GM11168 (cell line): ENCODE results near the gene PEDS1.
"Not testable (repeated sequence)": the region's sequence is repeated elsewhere in the genome, so short reads cannot be mapped to it uniquely, and the experiment has no call there.

Source experiments
- in situ Hi-C: fragments of 300-500 bp; cut with MboI; formaldehyde crosslinking; loops from one replicate; pipeline ENCODE4 v1.12.0; 2022; ENCODE audit warnings: low sequenced_read_pairs; ENCODE audit not compliant: unreplicated experiment

Gene PEDS1

DNA sequence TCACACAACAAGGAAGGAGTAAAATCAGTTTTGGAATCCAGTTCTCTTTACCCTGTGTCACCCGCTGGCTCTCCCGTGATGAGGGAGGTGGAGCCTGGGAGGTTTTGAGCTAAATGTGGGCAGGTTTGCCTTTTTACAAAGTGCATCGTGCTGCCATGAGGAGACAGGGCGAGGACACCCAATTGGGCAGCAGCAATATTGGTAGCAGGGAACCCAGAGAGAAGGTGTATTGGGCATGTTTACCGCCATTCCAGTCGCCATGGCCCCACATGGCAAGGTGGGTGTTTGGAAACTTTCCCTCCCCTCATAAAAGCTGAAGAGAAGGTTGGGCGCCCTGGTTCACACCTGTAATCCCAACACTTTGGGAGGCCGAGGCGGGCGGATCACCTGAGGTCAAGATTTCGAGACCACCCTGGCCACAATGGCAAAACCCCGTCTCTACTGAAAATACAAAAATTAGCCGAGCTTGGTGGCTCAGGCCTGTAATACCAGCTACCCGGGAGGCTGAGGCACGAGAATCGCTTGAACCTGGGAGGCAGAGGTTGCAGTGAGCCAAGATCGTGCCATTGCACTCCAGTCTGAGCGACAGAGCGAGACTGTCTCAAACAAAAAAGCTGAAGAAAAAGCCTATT lies 37.0 kb downstream of the PEDS1 start:
- in situ Hi-C loops = no loop called here

DNA sequence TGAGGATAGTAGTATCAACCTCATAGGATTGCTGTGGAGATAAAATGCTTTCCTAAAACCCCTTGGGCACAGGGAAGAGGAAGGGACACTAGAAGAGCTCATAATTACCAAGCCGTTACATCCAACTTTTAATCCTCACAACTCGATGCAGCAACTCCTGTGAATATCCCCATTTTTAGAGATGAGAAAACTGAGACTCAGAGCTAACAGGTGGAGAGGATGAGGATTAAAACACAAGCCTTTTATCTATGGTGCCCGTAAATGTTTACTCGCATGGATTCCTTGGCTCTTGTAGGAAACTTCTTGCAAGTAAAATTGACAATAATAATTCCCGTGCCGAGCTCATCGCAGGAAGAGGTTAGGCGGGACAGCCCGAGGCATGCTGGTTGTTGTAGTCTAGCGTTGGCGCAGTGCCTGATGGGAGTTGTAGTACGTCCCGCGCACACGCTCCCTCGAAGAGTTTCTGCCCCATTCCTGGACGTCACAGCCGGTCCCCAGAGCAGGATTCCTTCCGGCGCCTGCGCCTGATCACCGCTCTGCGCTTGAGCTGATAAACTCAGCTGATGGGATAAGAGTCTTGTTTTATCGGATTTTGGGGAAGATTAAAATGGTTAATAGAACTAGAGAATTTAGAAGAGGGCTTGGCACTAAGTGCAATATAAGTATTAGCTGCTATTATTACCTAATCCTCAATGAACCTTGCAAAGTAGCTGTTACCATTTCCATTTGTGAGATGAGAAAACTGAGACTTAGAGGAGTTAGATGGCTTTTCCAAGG lies 37.7 kb downstream of the PEDS1 start:
- in situ Hi-C loops = no loop called here

DNA sequence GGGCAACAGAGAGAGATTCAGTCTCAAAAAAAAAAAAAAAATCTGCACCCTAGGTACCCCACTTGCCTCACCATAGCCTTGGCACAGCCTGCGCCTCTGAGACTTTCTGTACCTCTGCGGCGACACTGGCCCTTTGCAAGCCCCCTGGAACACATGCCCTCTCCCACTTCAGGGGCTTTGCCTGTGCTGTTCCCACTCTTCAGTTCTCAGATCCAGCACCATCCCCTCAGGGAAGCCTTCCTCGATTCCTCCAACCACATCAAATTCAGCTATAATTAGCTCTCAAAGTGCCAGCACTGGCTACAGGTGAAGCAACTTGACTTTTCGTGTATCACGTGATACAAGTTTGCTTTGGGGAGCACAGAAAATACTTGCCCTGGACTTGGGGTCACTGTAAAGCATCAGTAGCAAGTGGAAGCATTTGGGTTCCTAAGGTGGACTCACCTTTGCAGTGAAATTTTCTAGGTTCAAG lies 38.4 kb downstream of the PEDS1 start:
- in situ Hi-C loops = no loop called here

DNA sequence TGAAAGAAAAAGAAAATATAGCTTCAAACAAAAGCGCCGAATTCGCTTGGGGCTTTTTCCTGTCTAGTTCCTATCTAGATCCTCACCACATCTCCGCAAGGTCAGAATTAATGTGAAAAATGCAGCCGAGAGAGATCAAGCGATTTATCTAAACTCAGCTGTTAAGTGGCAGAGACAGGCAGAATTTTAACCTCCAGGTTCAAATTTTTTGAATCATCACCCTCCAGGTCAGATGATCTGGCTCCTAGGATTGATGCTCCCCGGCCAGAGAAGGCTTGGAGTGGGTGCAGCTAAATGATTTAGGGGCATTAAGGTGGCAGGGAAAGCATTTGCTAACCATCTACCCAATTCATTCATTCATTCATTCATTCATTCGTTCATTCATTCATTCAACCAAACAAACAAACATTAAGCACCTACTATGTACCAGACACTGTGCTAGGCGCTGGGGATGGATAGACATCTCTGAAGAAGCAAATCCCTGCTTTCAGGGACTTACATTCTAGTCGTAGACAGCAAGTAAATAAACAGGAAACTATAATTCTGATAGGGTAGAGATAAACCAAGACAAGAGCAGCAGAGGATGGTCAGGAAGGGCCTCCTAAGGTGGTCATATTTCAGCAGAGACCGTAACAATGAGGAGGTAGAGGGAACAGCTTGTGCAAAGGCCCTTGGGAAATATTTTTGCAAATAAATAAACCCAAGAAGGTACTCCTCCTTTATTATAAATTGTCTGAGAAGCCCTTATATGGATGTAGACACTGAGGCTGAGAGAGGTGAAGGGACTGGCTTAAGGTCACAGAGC lies 39.9 kb downstream of the PEDS1 start:
- in situ Hi-C loops = no loop called here

DNA sequence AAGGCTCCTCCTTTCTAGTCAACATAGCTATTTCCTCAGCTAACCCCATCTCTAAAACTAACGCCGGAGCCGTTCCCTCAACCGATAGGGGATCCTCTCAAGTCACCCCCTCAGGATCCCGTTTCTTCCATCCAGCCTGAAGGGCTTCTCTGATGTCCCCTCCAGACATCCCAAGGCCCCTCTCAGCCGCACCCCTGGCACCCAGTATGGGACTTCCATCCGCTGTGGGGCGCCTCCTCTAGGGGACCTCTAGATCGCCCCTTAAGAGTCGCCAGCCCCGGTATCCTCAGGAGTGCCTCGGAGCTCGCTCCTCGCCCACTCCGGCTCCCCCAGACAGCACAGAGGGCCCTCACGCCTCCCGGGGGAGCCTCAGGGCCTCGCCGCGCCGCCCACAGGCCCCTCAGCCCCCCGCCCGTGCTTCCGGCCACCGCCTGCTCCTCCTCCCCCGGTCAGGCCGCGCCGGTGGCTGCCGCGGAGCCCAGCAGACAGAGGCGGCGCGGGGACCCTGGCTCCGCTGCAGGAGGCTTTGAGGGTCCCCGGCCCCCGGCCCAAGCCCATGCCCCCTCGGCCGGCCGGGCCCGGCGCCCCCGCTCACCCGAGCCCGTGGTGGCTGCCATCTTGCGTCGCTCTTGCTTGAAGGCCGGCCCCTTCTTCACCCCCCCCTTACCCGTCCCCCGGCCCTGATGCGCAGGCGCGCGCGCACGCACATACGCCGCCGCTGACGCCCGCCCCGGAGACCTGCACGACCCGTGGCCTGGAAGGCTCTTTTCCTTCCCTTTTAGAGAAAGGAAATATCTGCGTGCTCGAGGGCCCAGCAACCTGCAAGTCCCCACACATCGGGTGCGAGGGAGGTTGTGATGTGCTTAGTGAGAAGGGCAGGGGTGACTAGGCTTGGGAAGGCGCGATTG lies 40.8 kb downstream of the PEDS1 start, which contains the start of gene UBE2V1:
Gene UBE2V1 (minus strand): TSS at position 639 of the 908 bp plus-strand sequence. CDS start 22 bp downstream, at position 617.
- in situ Hi-C loops = no loop called here

DNA sequence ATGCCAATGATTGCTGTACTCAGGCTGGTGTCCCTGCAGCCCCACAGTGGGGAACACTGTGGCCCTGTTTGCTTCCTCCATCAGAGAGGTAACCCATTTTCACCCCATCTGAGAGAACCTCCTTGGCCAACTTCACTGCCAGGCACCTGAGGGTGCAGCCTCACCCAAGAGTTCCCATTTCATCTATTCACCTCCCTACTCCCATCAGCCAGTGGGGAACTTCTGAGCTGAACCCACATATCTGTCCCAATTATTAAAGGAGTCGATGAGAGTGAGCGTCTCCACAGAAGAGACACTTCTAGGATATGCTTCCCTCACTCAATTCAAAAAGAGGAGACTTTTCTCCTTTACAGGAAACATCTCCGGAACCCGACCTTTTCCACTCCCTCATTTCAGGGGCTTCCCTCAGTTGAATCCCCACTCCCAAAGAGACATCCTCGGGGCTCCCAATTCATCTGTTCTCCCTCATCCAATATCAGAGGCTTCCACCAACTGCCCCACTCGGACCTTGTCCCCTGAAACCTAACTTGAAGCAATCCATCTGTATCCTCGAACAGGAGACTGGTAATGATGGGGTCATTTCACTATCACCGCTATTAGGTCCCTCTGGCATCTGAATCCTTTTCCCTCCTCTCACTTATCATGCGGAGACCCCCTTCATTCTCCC lies 41.6 kb downstream of the PEDS1 start:
- in situ Hi-C loops = no loop called here

DNA sequence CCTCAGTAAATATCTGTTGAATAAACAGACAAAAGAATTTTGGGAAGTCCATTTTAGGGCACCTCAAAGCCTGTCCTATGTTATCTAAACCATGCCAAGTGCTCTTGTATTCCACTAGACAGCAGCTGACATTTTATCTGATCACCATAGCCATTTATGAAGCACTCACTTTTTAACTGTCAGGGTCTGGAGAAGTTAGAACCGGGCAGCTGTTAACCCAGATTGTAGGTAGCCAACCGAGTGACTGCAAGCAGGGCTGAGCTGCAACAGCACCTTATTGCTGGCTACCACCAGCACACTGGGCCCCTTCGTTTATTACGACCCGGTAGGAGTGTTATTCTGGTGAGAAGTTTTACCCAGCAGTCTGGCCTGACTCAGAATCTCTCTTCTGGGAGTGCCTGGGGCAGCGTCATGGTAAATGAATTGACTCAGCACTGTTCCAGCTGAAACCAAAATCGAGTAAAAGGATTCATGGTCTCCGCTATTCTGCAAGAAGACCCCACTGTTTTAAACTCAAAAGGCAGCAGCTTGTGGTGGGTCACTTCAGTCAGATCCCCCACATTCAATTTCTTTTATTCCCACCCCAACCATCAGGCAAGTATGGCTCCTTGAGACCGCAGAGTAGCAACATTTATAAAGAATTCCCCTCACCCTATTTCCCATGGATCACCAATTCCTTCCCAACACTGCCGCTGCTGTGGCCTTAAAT lies 42.2 kb downstream of the PEDS1 start:
- in situ Hi-C loops = no loop called here

DNA sequence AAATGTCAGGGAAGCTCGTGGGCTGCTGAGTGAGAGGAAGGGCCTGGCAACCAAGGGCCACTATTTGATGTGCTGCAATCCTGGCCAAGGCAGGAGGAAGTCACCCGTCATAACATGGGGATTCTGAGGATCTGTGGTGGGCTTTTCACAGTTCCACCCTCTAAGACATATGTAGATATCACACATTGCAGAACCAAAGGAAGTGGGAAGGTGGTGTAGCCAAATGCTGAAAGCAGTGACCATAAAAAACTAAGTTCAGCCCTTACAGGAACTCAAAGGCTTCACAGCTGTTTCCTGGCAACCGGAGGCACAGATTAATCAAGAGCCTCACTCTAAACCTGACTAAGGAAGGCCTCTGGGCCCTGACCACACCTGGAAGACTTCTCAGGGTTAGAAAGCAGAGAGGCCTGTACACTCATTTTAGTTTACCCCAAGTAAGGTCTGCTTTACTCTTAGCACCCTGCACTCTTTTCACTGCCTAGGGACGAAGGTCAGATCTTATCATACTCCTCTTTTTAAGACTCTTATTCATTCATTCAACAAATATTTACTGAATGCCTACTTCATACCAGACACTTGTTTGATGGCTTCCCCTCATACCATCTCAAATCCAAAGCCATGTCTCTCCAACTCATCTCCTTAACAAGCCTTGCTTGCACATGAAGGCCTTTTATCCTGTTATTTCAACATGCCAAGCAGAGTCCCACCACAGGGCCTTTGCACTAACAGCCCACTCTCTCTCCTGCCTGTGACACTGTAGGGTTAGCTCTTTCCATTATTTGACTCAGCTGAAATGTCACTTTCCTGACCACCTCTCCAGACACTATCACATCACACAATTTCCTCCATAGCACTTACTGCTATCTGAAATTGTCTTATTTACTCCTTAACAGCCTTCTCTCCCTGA lies 43.1 kb downstream of the PEDS1 start:
- in situ Hi-C loops = no loop called here

DNA sequence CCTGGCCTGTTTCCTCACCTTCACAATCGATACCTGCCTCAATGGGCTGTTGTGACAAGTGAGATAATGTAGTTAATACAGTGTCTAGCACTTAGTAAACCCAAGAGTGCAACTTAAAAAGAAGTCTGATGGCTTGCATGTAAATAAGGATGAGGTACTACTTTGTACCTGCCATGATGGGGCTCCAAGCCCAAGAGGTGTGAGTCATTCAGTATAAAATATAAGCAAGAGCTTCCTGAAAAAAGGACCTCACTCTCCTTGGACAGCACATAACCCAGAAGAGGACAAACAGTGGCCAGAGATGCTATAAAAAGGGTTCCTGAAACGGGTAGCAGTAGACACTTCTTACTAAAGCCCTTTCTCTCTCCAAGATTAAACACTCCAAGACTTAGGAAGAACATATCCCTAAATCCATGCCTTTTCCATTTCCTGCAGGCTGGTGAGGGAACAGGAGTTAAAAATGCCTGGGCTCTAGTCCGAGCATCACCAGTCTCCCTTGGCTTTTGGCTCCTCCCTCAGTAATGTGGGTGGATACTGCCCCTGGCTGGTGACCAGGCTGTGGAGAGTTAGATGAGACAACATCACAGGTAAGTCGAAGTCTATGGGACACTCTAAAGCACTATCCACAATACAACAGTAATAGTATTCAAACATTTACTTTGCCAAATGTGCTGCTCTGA lies 44.8 kb downstream of the PEDS1 start:
- in situ Hi-C loops = no loop called here

DNA sequence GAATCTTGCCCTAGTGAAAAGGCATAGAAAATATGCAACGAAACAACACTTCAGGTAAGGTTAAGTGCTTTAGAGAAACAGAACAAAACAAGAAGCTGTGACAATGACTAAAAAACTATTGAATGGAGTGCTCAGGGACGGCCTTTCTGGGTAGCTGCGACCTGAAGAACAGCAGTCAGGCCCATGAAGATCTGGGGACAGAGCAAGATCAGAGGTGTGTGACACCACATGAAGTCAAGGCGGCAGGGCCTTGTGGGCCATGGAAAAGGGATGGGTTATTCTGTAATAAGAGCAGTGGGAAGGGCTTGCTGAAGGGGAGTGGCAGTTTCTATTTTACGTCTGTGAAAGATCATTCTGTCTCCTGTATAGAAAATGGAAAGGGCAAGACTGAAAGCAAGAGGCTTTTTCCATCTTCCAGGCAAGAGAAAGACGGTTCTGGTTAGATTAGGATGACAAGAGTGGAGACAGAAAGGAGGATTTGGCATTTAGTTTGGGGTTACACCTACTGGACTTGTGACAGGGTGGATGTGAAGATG lies 45.7 kb downstream of the PEDS1 start:
- in situ Hi-C loops = no loop called here

DNA sequence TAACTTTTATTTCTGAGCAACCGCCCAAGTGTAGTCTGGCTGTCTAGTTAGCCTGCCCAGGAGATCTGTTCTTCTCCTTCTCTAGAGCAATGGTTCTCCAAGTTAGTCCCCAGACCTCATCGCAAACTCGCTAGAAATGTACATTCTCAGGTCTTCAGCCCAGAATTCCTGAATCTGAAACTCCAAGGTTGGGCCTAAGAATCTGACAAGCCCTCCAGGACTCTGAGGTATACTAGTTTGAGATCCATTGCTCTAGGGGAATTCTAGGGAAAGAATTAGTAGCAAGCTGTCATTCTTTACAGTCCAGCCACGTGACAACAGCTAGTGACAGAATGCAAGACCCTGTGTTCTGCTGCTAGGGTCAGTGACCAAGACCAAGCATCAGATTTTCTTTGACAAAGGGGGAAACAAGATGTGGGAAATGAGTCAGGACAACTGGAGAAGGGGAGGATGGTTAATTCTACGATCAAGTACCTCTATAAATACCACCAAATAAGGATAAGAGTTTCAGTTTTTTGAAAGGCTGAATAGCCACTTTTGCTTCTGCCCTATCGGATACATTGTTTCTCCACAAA lies 46.4 kb downstream of the PEDS1 start:
- in situ Hi-C loops = no loop called here

DNA sequence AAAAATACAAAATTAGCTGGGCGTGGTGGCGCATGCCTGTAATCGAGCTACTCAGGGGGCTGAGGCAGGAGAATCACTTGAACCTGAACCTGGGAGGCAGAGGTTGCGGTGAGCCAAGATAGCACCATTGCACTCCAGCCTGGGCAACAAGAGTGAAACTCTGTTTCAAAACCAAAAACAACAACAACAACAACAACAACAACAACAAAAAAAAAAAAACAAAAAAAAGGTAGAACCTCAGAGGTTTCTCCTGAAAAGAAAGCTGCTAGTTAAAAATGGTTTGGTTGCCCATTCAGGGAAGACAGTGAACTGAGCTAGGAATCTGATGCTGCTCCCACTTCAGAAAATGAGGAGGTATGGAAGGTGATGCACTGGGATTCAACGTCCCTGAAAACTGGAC lies 46.9 kb downstream of the PEDS1 start:
- in situ Hi-C loops = not testable (repeated sequence)
